Spinal cord (tissue), 10 donors: ENCODE results near the gene TDRKH. TPM values are rescaled to one million over a fixed set of nuclear protein-coding genes. Genes with fewer than 3 reads are reported as not detected.

Experiments
- DNase-seq, 6 donors: peaks; one replicate each; pipeline versions ENCODE4 v3.0.0 to v3.0.0-alpha.2; 2013 to 2015; ENCODE audit warnings: low spot score in 6 of 6, low read depth in 4 of 6
- H3K27ac ChIP-seq: one replicate; pipeline ENCODE4 v1.5.1; 2013; ENCODE audit warnings: low read depth, low read length, control low read depth
- H3K27me3 ChIP-seq: one replicate; pipeline ENCODE4 v1.6.1; 2013; ENCODE audit warnings: low read length; ENCODE audit not compliant: control insufficient read depth, insufficient read depth
- H3K36me3 ChIP-seq: one replicate; pipeline ENCODE4 v1.6.1; 2013; ENCODE audit warnings: low read length; ENCODE audit not compliant: control insufficient read depth, insufficient read depth
- H3K4me1 ChIP-seq: one replicate; pipeline ENCODE4 v1.6.1; 2013; ENCODE audit warnings: low read length; ENCODE audit not compliant: control insufficient read depth, insufficient read depth
- H3K4me3 ChIP-seq: one replicate; pipeline ENCODE4 v1.5.1; 2013; ENCODE audit warnings: low read depth, low read length, control low read depth
- H3K9me3 ChIP-seq: one replicate; pipeline ENCODE4 v1.6.1; 2013; ENCODE audit warnings: low read length; ENCODE audit not compliant: control insufficient read depth, insufficient read depth
- WGBS: methylation state at CpG from one replicate; pipeline ENCODE4 v1.1.5; 2013; ENCODE audit warnings: missing lambda C conversion rate; ENCODE audit not compliant: insufficient coverage; 5-methylcytosine and 5-hydroxymethylcytosine counted together
- polyA plus RNA-seq, 2 donors: library from polyadenylated mRNA; unstranded; fragments of 120-200 nt; gene quantifications; one replicate each; pipeline ENCODE4 v1.2.1, GENCODE V29; 2013; ENCODE audit not compliant: insufficient read length in 2 of 2
- total RNA-seq, 2 donors: library from RNA; depleted of rRNA in 1 of 2; stranded (reverse); fragments of 120-200 nt in 1 of 2; fragments of >200 nt in 1 of 2; gene quantifications; one replicate each; pipeline versions ENCODE4 v1.2.3 to v1.2.4, GENCODE V29; 2013 to 2014
- donor health status: healthy.

TDRKH gene
- total and polyA plus RNA-seq, 4 donors, result 11.3 to 20.8 (median 17.1) TPM

- no peak overlapping the region for H3K4me3 ChIP-seq
Observed at GRCh38 chr1:151833172-151833900, 43.0 kb upstream of the TDRKH start.

GRCh38 chr1:151832318-151832980 is 42.1 kb upstream of the TDRKH start:
- no peaks in the 10 kb centered on the region for H3K36me3 ChIP-seq
- H3K9me3 ChIP-seq, result no peaks in the 10 kb centered on the region
- H3K27me3 ChIP-seq, result peaks cover 7% of the 10 kb centered on the region
- H3K27ac ChIP-seq, result no peak overlapping the region
- no peak overlapping the region for H3K4me3 ChIP-seq
- peak in 2 of 6 donors; percentile 38 to 58 for DNase-seq
- peaks cover 27% of the 10 kb centered on the region for H3K4me1 ChIP-seq
- 37% methylated on average over 6 of the region's 10 CpGs for WGBS

More at GRCh38 chr1:151833172-151833900, 43.0 kb upstream of the TDRKH start:
- H3K4me1 ChIP-seq, result peaks cover 27% of the 10 kb centered on the region
- 75% methylated on average over 4 of the region's 8 CpGs for WGBS
- H3K27me3 ChIP-seq, result peaks cover 12% of the 10 kb centered on the region
- H3K36me3 ChIP-seq, result no peaks in the 10 kb centered on the region
- H3K27ac ChIP-seq, result no peak overlapping the region
- H3K9me3 ChIP-seq, result no peaks in the 10 kb centered on the region
- DNase-seq, result no peak

GRCh38 chr1:151831605-151832004 is 41.3 kb upstream of the TDRKH start, which contains the start of gene RORC:
TSS of gene RORC (minus strand) at chr1:151831802. CDS start at chr1:151831764, 38 bp downstream.
- Histone ChIP-seq H3K4me1 (peaks cover 27% of the 10 kb centered on the region), H3K27ac (no peak within 1 kb of the TSS), H3K27me3 (no peaks in the 10 kb centered on the region), H3K36me3 (no peaks in the 10 kb centered on the region), H3K9me3 (no peaks in the 10 kb centered on the region), H3K4me3 (no peak within 1 kb of the TSS)
- DNase-seq, result no peak
- 81% methylated on average over 5 of the region's 5 CpGs for WGBS

GRCh38 chr1:151831256-151831591 is 40.9 kb upstream of the TDRKH start:
- Histone ChIP-seq H3K27me3 (no peaks in the 10 kb centered on the region), H3K4me3 (no peak overlapping the region), H3K36me3 (no peaks in the 10 kb centered on the region), H3K27ac (no peak overlapping the region), H3K4me1 (peaks cover 27% of the 10 kb centered on the region), H3K9me3 (no peaks in the 10 kb centered on the region)
- DNase-seq, result no peak
- WGBS, result 91% methylated on average over 4 of the region's 4 CpGs

- no peak overlapping the region for H3K4me3 ChIP-seq
- no peak for DNase-seq
- no peak overlapping the region for H3K27ac ChIP-seq
- H3K27me3 ChIP-seq, result no peaks in the 10 kb centered on the region
- 29% methylated on average over 1 of the region's 6 CpGs for WGBS
- peaks cover 37% of the 10 kb centered on the region for H3K4me1 ChIP-seq
- no peaks in the 10 kb centered on the region for H3K36me3 ChIP-seq
- H3K9me3 ChIP-seq, result no peaks in the 10 kb centered on the region
Observed at GRCh38 chr1:151830055-151830454, 39.8 kb upstream of the TDRKH start.

- Histone ChIP-seq H3K4me3 (no peak overlapping the region), H3K27me3 (no peaks in the 10 kb centered on the region), H3K27ac (no peak overlapping the region), H3K4me1 (peaks cover 40% of the 10 kb centered on the region), H3K36me3 (no peaks in the 10 kb centered on the region), H3K9me3 (no peaks in the 10 kb centered on the region)
- DNase-seq, result no peak
- WGBS, result 73% methylated on average over 2 of the region's 4 CpGs
Observed at GRCh38 chr1:151829352-151830046, 39.2 kb upstream of the TDRKH start.

- WGBS, result 4% methylated on average over 11 of the region's 12 CpGs
Observed at GRCh38 chr1:151828921-151829320, 38.6 kb upstream of the TDRKH start.

GRCh38 chr1:151827853-151828252 is 37.6 kb upstream of the TDRKH start:
- 100% methylated on average over 2 of the region's 9 CpGs for WGBS
- H3K9me3 ChIP-seq, result no peaks in the 10 kb centered on the region
- no peaks in the 10 kb centered on the region for H3K36me3 ChIP-seq
- H3K27me3 ChIP-seq, result no peaks in the 10 kb centered on the region
- H3K4me3 ChIP-seq, result no peak overlapping the region
- DNase-seq, result no peak
- no peak overlapping the region for H3K27ac ChIP-seq
- peaks cover 39% of the 10 kb centered on the region for H3K4me1 ChIP-seq

More at GRCh38 chr1:151828921-151829320, 38.6 kb upstream of the TDRKH start:
- H3K9me3 ChIP-seq, result no peaks in the 10 kb centered on the region
- no peaks in the 10 kb centered on the region for H3K36me3 ChIP-seq
- H3K4me1 ChIP-seq, result peaks cover 40% of the 10 kb centered on the region
- no peak overlapping the region for H3K27ac ChIP-seq
- DNase-seq, result peak in 2 of 6 donors; percentile 59 to 73
- no peaks in the 10 kb centered on the region for H3K27me3 ChIP-seq
- H3K4me3 ChIP-seq, result no peak overlapping the region

- no peaks in the 10 kb centered on the region for H3K27me3 ChIP-seq
- 41% methylated on average over 11 of the region's 21 CpGs for WGBS
- no peak overlapping the region for H3K4me3 ChIP-seq
- no peaks in the 10 kb centered on the region for H3K36me3 ChIP-seq
- peaks cover 31% of the 10 kb centered on the region for H3K4me1 ChIP-seq
- DNase-seq, result no peak
- H3K27ac ChIP-seq, result no peak overlapping the region
- no peaks in the 10 kb centered on the region for H3K9me3 ChIP-seq
Observed at GRCh38 chr1:151825751-151826660, 35.7 kb upstream of the TDRKH start.
